OCI-LY3 (cell line): ENCODE results near the gene RAB13.
A peak's percentile ranks its signal among the peaks of the same experiment; 100 is the strongest.
"Not testable (repeated sequence)": the region's sequence is repeated elsewhere in the genome, so short reads cannot be mapped to it uniquely, and the experiment has no call there.

Source experiments
- H2AFZ ChIP-seq: fragments of 200-600, 300-600 bp; shearing (Covaris generic); 2 replicates; pipeline ENCODE4 v1.6.0; 2014; ENCODE audit warnings: antibody characterized with exemption, low read depth, low read length
- H3K27ac ChIP-seq: fragments of 200-600, 300-600 bp; sonication (generic); 2 replicates; pipeline ENCODE4 v1.5.1; 2014; ENCODE audit warnings: mild to moderate bottlenecking, low read length, moderate library complexity, mixed read lengths
- H3K27me3 ChIP-seq: fragments of 200-600, 300-600 bp; sonication (generic); 2 replicates; pipeline ENCODE4 v1.6.1; 2014; ENCODE audit warnings: low read depth, low read length, mixed read lengths
- H3K36me3 ChIP-seq: fragments of 200-600, 300-600 bp; sonication (generic); replicated peaks from 2 replicates; pipeline ENCODE3; 2014; ENCODE audit warnings: low read depth, low read length, mixed read lengths
- H3K4me1 ChIP-seq: fragments of 300-600, 200-600 bp; sonication (generic); 2 replicates; pipeline ENCODE4 v1.6.1; 2014; ENCODE audit warnings: low read length, mixed read lengths
- H3K4me2 ChIP-seq: fragments of 200-600, 300-600 bp; sonication (generic); 2 replicates; pipeline ENCODE4 v1.6.1; 2014; ENCODE audit warnings: low read length, mixed read lengths
- H3K4me3 ChIP-seq: fragments of 300-600, 200-600 bp; sonication (generic); 2 replicates; pipeline ENCODE4 v1.5.1; 2014; ENCODE audit warnings: antibody characterized with exemption, mild to moderate bottlenecking, low read length, moderate library complexity
- H3K79me2 ChIP-seq: fragments of 300-600, 200-600 bp; shearing (Covaris generic); 2 replicates; pipeline ENCODE4 v1.6.1; 2014; ENCODE audit warnings: mild to moderate bottlenecking, low read length, mixed read lengths
- H3K9ac ChIP-seq: fragments of 300-600, 200-600 bp; shearing (Covaris generic); 2 replicates; pipeline ENCODE4 v1.6.0; 2014; ENCODE audit warnings: mild to moderate bottlenecking, low read length, moderate library complexity
- H3K9me3 ChIP-seq: fragments of 200-600, 300-600 bp; shearing (Covaris generic); 2 replicates; pipeline ENCODE4 v1.6.1; 2014; ENCODE audit warnings: low read length, mixed read lengths; ENCODE audit not compliant: insufficient read depth
- H4K20me1 ChIP-seq: fragments of 200-600, 300-600 bp; sonication (generic); 2 replicates; pipeline ENCODE4 v1.6.1; 2016; ENCODE audit warnings: low read length, mixed read lengths; ENCODE audit not compliant: insufficient read depth
- CTCF ChIP-seq: fragments of 200-600, 300-600 bp; sonication (generic); IDR thresholded peaks from 2 replicates; pipeline ENCODE4 v1.5.1; 2014; ENCODE audit warnings: antibody characterized with exemption, low read length, low read depth
- EZH2phosphoT487 ChIP-seq: fragments of 200-600 bp; shearing (Covaris generic); IDR thresholded peaks from 2 replicates; pipeline ENCODE4 v1.6.1; 2018; ENCODE audit warnings: antibody characterized with exemption, mixed run types, low read depth

Gene RAB13

GRCh38 chr1:153984123-153984894 is 1.8 kb downstream of the RAB13 start:
- TF ChIP-seq EZH2phosphoT487, result no peak
- TF ChIP-seq CTCF, result no peak
- Histone ChIP-seq H3K4me2 (peak overlapping the region; percentile 78; the same call in 1 of the 2 replicates), H3K4me3 (no peak overlapping the region)

GRCh38 chr1:153981735-153982134 is 4.4 kb downstream of the RAB13 start:
- H2AFZ ChIP-seq, result not testable (repeated sequence)

More at GRCh38 chr1:153984123-153984894, 1.8 kb downstream of the RAB13 start:
- no peak overlapping the region for H2AFZ ChIP-seq
- no peaks in the 10 kb centered on the region for H3K36me3 ChIP-seq
- peaks cover 31% of the 10 kb centered on the region for H3K4me1 ChIP-seq
- H3K9ac ChIP-seq, result no peak overlapping the region
- H3K9me3 ChIP-seq, result no peaks in the 10 kb centered on the region
- H3K27me3 ChIP-seq, result no peaks in the 10 kb centered on the region
- H4K20me1 ChIP-seq, result no peaks in the 10 kb centered on the region
- no peak overlapping the region for H3K27ac ChIP-seq
- no peaks in the 10 kb centered on the region for H3K79me2 ChIP-seq

GRCh38 chr1:153979091-153979490 is 7.0 kb downstream of the RAB13 start:
- Histone ChIP-seq H3K4me1 (peaks cover 21% of the 10 kb centered on the region), H3K36me3 (peaks cover 20% of the 10 kb centered on the region), H3K4me2 (peak overlapping the region; percentile 83; the same call in 1 of the 2 replicates), H3K79me2 (peaks cover 27% of the 10 kb centered on the region), H3K4me3 (peak overlapping the region; percentile 85; the same call in 1 of the 2 replicates)
- H3K27ac ChIP-seq, H2AFZ ChIP-seq, H3K27me3 ChIP-seq, H3K9ac ChIP-seq, H4K20me1 ChIP-seq, H3K9me3 ChIP-seq: not testable (repeated sequence)

More at GRCh38 chr1:153981735-153982134, 4.4 kb downstream of the RAB13 start:
- H3K4me3 ChIP-seq, H3K27ac ChIP-seq, H3K36me3 ChIP-seq, H3K9ac ChIP-seq, H3K27me3 ChIP-seq, H4K20me1 ChIP-seq, H3K4me2 ChIP-seq, H3K9me3 ChIP-seq: not testable (repeated sequence)
- Histone ChIP-seq H3K4me1 (peaks cover 35% of the 10 kb centered on the region), H3K79me2 (peaks cover 14% of the 10 kb centered on the region)

DNA sequence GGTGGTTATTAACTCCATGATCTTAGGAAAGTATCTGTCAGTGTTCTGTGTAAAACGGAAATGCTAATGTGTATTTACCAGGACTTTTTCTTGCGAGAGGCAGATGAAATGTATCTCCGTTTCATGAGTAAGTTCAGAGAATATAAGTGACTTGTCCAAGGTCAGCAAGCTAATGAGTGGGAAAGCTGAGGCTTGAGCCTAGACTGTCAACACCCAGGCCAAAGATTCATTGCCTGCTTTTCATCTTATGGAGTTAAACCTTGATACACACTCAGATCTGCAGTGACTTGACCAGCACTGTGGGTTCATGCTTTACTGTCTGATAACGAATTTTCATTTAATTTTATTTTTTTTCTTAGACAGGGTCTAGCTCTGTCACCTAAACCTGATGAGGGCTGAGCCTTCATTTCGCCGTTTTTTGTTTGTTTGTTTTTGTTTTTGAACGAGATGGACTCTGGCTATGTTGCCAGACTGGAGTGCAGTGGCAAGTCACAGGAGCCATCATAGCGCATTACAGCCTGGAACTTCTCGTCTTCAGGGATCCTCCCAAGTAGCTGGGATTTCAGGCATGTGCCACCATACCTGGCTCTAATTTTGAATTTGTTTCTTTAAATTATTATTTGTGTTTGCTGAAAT is 7.7 kb downstream of the RAB13 start:
- Histone ChIP-seq H3K79me2 (peaks cover 27% of the 10 kb centered on the region), H3K27ac (peak overlapping the region; percentile 64), H3K4me1 (peaks cover 21% of the 10 kb centered on the region), H4K20me1 (no peaks in the 10 kb centered on the region), H3K4me2 (peak overlapping the region; percentile 83), H2AFZ (peak overlapping the region; percentile 92), H3K9ac (peak overlapping the region; percentile 93), H3K9me3 (no peaks in the 10 kb centered on the region), H3K27me3 (no peaks in the 10 kb centered on the region), H3K4me3 (peak overlapping the region; percentile 85), H3K36me3 (peaks cover 27% of the 10 kb centered on the region)
- TF ChIP-seq EZH2phosphoT487, result no peak
- TF ChIP-seq CTCF, result no peak
